Progenitor cell of endocrine pancreas (in vitro differentiated cells): Measurements from ENCODE around the gene TNRC6C. TPM values are rescaled to one million over a fixed set of nuclear protein-coding genes. Genes with fewer than 3 reads are reported as not detected.

ENCODE experiments used
- DNase-seq: peaks from one replicate; pipeline ENCODE4 v3.0.0; 2021; ENCODE audit warnings: low spot score; ENCODE audit not compliant: unreplicated experiment
- H3K27ac Mint-ChIP-seq: 2 replicates; pipeline ENCODE4 v1.8.0; 2021; ENCODE audit warnings: mild to moderate bottlenecking, moderate library complexity, mixed read lengths
- H3K27me3 Mint-ChIP-seq: 2 replicates; pipeline ENCODE4 v1.8.0; 2021; ENCODE audit warnings: mixed read lengths
- H3K36me3 Mint-ChIP-seq: 2 replicates; pipeline ENCODE4 v1.8.0; 2022; ENCODE audit warnings: mixed read lengths; ENCODE audit not compliant: insufficient read depth
- H3K4me1 Mint-ChIP-seq: 2 replicates; pipeline ENCODE4 v1.8.0; 2021; ENCODE audit warnings: low read depth, mixed read lengths
- H3K4me3 Mint-ChIP-seq: 2 replicates; pipeline ENCODE4 v1.8.0; 2021; ENCODE audit warnings: low read depth, mild to moderate bottlenecking, moderate library complexity, mixed read lengths
- H3K9me3 Mint-ChIP-seq: 2 replicates; pipeline ENCODE4 v1.8.0; 2021; ENCODE audit warnings: low read depth, mixed read lengths
- CTCF ChIP-seq: fragments of 200-600 bp; sonication (generic); IDR thresholded peaks from one replicate; pipeline ENCODE4 v1.5.0; 2021; ENCODE audit warnings: antibody characterized with exemption, mild to moderate bottlenecking; ENCODE audit not compliant: unreplicated experiment
- total RNA-seq: library from RNA; stranded (reverse); gene quantifications from 2 replicates; pipeline ENCODE4 v1.2.1, GENCODE V29; 2021

The TNRC6C gene
- total RNA-seq, 1 donor from 2014 or later: 38.3 TPM

- H3K9me3 Mint-ChIP-seq: no peaks in the 10 kb centered on the region
- DNase-seq: no peak
- no peak overlapping the region for H3K27ac Mint-ChIP-seq
- H3K4me3 Mint-ChIP-seq: no peak overlapping the region
- H3K36me3 Mint-ChIP-seq: peaks cover 18% of the 10 kb centered on the region
- no peak for TF ChIP-seq CTCF
- no peaks in the 10 kb centered on the region for H3K27me3 Mint-ChIP-seq
- H3K4me1 Mint-ChIP-seq: peaks cover 7% of the 10 kb centered on the region
These were observed 84.0 kb downstream of the TNRC6C start for GRCh38 chr17:78042542-78042941.

- DNase-seq: no peak
- peaks cover 7% of the 10 kb centered on the region for H3K4me1 Mint-ChIP-seq
- no peaks in the 10 kb centered on the region for H3K9me3 Mint-ChIP-seq
- H3K27ac Mint-ChIP-seq: no peak overlapping the region
- H3K36me3 Mint-ChIP-seq: peaks cover 13% of the 10 kb centered on the region
- TF ChIP-seq CTCF: no peak
- H3K27me3 Mint-ChIP-seq: no peaks in the 10 kb centered on the region
- H3K4me3 Mint-ChIP-seq: no peak overlapping the region
These were observed 84.5 kb downstream of the TNRC6C start for GRCh38 chr17:78043031-78043430.

- TF ChIP-seq CTCF: no peak
- H3K27me3 Mint-ChIP-seq: no peaks in the 10 kb centered on the region
- no peaks in the 10 kb centered on the region for H3K9me3 Mint-ChIP-seq
- DNase-seq: no peak
- peaks cover 17% of the 10 kb centered on the region for H3K36me3 Mint-ChIP-seq
- H3K4me1 Mint-ChIP-seq: peaks cover 5% of the 10 kb centered on the region
- no peak overlapping the region for H3K27ac Mint-ChIP-seq
- no peak overlapping the region for H3K4me3 Mint-ChIP-seq
These were observed 85.9 kb downstream of the TNRC6C start for GRCh38 chr17:78044280-78044835.

GRCh38 chr17:78045316-78045715 is 86.8 kb downstream of the TNRC6C start:
- no peak for TF ChIP-seq CTCF
- DNase-seq: no peak
- no peaks in the 10 kb centered on the region for H3K27me3 Mint-ChIP-seq
- no peaks in the 10 kb centered on the region for H3K9me3 Mint-ChIP-seq
- H3K4me1 Mint-ChIP-seq: no peaks in the 10 kb centered on the region
- peaks cover 24% of the 10 kb centered on the region for H3K36me3 Mint-ChIP-seq
- no peak overlapping the region for H3K27ac Mint-ChIP-seq
- H3K4me3 Mint-ChIP-seq: no peak overlapping the region

- H3K4me1 Mint-ChIP-seq: no peaks in the 10 kb centered on the region
- H3K27ac Mint-ChIP-seq: no peak overlapping the region
- peaks cover 31% of the 10 kb centered on the region for H3K36me3 Mint-ChIP-seq
These were observed 88.4 kb downstream of the TNRC6C start for GRCh38 chr17:78046923-78047322.

More at GRCh38 chr17:78046923-78047322, 88.4 kb downstream of the TNRC6C start:
- TF ChIP-seq CTCF: no peak
- H3K27me3 Mint-ChIP-seq: no peaks in the 10 kb centered on the region
- no peaks in the 10 kb centered on the region for H3K9me3 Mint-ChIP-seq
- no peak overlapping the region for H3K4me3 Mint-ChIP-seq
- no peak for DNase-seq
